CD4-positive, alpha-beta T cell treated with Interleukin-17A for 1 hour (primary cell): ENCODE data around the gene CACNG4.
"Not testable (repeated sequence)": the region's sequence is repeated elsewhere in the genome, so short reads cannot be mapped to it uniquely, and the experiment has no call there.

ENCODE experiments used
- DNase-seq: peaks from one replicate; pipeline ENCODE4 v3.0.0-alpha.2; 2020

The CACNG4 gene

GRCh38 chr17:66966298-66966697 is 1.8 kb downstream of the CACNG4 start:
- DNase-seq, result no peak

- DNase-seq, result no peak
Measured at GRCh38 chr17:66966704-66967418, 2.4 kb downstream of the CACNG4 start.

GRCh38 chr17:66967837-66968543 is 3.5 kb downstream of the CACNG4 start:
- DNase-seq, result no peak

- DNase-seq, result no peak
Measured at GRCh38 chr17:66968916-66969315, 4.4 kb downstream of the CACNG4 start.

- no peak for DNase-seq
Measured at GRCh38 chr17:66970140-66970539, 5.6 kb downstream of the CACNG4 start.

GRCh38 chr17:66970797-66971196 is 6.3 kb downstream of the CACNG4 start:
- DNase-seq, result no peak

DNA sequence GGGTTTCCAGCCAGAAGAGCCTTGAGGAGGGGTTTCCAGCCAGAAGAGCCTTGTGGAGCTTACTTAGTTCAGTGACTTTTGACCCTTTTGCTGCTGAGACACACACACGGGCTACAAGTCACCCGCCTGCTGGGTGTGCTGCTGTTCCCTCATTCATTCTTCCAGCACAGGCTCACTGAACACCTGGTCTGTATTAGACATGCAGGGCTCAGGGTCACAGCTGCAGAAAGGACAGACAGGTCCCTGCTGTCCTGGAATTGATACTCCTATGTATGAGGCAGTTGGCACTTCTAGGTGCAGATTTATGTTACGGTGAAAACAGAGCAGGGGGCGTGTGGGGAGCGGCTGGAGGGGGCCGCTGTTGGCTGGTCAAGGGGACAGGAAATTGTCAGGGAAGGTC is 6.8 kb downstream of the CACNG4 start:
- DNase-seq, result no peak

- no peak for DNase-seq
Measured at GRCh38 chr17:66971730-66972441, 7.4 kb downstream of the CACNG4 start.

DNA sequence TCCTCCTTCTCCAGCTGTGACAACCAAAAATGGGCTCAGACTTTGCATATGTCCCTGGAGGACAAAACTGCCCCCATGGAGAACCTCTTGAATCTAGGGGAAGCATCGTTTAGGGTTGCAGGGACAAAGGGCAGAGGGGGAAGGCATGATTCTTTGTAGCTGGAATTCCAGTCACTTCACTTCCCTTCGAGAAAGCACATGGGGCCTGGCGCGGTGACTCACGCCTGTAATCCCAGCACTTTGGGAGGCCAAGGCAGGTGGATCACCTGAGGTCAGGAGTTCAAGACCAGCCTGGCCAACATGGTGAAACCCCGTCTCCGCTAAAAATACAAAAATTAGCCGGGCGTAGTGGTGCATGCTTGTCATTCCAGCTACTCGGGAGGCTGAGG is 7.9 kb downstream of the CACNG4 start:
- not testable (repeated sequence) for DNase-seq

GRCh38 chr17:66975188-66975587 is 10.7 kb downstream of the CACNG4 start:
- no peak for DNase-seq

DNA sequence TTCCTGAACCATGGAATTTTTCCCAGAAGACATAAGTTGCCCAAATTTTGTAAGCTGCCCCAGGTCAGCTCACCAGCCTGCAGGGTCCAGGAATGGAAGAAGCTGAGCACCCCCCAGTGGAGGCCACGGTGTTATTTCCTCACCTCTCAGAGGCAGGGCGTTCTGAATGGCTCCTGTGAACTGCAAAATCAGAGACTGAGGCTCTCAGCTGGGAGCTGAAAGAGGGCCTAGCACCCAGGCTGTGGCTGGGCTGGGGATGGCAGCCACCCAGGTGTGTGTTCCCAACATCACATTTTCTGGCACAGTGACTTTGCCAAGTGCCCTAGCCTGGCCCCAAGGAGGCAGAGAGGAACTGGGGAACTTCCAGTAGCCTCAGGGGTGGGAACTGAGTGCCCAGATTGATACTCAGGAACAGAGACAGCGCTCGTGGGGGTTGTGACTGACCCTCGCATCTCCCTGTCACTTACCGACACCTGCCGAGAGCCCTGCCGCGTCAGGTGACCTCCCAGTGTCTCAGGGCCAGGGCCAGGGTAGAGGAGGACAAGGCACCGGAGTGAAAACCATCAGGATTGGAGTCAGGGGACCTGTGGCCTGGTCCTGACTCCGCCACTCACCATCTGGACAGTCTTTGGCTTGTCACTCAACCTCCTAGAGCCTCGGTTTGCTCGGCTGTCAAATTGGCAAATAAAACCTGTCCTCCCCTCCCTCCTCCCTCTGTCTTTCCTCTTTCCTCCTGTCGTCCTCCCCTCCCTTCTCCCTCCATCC is 11.3 kb downstream of the CACNG4 start:
- no peak for DNase-seq

GRCh38 chr17:66976379-66976663 is 11.8 kb downstream of the CACNG4 start:
- DNase-seq, result no peak

DNA sequence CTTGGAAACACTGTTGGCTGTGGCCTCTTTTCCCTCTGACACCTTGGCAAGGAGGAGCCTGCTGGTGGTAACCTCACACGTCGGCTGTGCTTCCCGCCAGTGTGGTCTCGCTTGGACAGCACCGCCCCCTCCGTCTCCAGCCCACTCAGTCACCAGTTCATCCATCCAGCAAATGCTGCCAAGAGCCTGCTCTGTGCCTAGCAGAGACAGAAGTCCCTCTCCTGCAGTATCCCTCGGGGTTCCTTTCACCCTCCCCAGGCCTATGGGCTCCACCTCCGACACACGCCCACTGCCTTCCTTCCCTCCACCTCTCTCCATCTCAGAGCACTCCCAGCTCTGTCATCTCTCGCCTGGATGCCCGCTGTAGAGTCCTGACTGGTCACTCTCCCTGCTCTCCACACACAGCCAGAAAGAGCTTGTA is 12.3 kb downstream of the CACNG4 start:
- DNase-seq, result no peak

DNA sequence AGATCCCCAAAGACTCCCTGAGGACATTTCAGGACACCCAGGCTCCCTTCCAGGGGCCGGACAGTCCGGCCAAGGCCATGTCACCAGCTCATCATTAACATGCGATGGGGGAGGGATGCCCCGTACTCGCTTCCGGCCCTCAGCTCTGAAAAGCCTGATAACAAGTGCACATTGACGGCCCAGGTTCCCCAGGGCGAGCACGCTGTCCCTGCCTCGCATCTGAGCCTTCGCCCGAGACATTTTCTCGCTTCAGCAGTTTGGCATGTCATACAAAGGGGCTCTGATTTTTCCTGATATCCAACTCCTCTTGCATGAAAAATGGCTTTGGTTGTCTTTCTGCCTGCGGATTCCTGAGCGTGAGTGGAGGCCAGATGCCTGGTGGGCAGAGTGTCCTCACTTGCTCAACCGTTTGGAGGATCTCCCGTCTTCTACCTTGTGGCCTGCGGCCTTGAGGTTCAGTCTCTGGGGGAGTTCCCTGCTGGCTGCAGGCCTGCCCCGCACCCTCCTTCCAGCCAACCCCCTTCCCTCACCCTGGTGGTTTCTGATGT is 14.1 kb downstream of the CACNG4 start:
- no peak for DNase-seq

GRCh38 chr17:66980896-66981295 is 16.4 kb downstream of the CACNG4 start:
- no peak for DNase-seq

DNA sequence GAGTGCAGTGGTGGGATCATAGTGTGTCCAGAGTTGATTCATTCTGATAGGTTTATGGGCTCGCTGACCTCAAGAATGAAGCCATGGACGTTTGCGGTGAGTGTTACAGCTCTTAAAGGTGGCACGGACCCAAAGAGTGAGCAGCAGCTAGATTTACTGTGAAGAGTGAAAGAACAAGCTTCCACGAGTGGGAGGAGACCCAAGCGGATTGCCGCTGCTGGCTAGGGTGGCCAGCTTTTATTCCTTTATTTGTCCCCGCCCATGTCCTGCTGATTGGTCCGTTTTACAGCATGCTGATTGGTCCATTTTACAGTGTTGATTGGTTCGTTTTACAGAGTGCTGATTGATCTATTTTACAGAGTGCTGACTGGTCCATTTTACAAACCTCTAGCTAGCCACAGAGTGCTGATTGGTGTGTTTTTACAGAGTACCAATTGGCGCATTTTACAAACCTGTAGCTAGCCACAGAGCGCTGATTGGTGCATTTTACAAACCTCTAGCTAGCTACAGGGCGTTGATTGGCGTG is 17.5 kb downstream of the CACNG4 start:
- no peak for DNase-seq

DNA sequence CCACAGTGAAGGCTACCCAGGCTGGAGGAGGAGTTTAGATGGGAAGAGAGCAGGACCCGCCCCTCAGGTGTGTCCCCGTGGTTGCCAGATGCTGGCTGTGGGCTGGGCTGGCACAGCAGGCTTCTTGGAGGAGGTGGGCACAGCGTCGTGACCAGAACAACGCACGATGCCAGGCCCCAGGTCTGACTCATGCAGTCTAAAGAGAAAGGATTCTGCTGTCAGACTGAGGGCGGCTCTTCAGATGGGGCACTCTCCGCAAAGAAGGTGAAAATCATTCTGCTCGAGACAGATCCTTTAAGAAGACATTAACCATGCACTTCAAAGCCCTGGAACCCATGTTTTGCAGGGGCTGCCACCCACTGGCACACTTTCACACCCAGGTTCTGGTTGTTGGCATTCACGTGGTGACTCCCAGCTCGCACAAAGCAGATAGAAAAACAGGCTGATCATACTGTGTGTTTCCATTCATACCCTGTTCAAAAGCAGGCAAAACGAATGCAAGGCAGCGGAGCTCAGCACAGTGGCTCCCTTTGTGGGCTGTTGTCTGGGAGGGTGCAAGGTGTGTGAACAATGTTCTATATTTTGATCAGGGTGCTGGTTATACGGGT is 19.0 kb downstream of the CACNG4 start:
- no peak for DNase-seq

GRCh38 chr17:66984730-66985129 is 20.2 kb downstream of the CACNG4 start:
- no peak for DNase-seq

GRCh38 chr17:66985338-66986237 is 21.1 kb downstream of the CACNG4 start:
- DNase-seq, result no peak

DNA sequence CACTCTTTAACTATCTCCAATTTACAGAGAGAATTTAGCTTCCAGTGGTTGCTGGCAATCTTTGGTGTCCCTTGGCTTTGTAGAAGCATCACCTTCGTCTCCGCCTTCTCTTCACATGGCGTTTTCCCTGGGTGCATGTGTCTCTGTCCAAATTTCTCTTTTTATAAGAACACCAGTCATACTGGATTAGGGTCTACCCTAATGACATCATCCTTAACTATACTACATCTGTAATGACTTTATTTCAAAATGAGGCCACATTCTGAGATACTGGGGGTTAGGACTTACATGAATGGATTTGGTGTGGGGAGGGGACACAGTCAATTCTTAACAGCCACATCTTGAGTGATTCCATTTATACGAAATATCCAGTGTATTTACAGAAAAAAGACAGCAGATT is 22.2 kb downstream of the CACNG4 start:
- no peak for DNase-seq

DNA sequence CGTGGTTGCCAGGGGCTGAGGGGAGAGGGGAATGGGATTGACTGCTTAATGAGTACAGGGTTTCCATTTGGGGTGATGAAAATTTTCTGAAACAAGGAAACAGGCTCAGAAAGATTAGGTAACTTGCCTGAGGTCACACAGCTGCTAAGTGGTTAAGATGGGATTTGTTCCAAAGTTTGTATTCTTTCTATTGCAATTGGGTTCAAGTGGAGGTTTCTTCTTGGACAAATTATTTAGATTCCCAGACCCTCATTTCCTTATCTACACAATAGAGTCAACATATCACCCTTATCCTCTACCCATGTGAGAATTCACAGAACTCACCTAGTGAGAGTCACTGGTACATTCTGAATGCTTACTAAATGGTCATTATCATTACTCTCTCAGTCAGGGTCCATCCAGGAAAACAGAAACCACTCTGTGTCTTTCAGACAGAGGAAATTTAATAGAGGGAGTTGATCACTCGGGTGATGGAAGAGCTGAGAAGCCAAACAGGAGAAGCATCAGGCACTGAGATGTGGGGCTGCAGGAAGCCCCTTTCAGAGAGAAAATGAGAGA is 22.6 kb downstream of the CACNG4 start:
- no peak for DNase-seq
